Skeletal muscle tissue (tissue), 4 donors: ENCODE data around the gene EPHB1. TPM values are rescaled to one million over a fixed set of nuclear protein-coding genes. Genes with fewer than 3 reads are reported as not detected.

Source experiments
- H3K27ac ChIP-seq: one replicate; pipeline ENCODE4 v1.7.0; 2013; ENCODE audit warnings: mild to moderate bottlenecking, low read depth, low read length, inconsistent platforms
- H3K27me3 ChIP-seq, 3 donors: one replicate each; pipeline ENCODE4 v1.7.0; 2013; ENCODE audit warnings: low read length in 3 of 3; ENCODE audit not compliant: control insufficient read depth in 3 of 3, insufficient read depth in 3 of 3
- H3K36me3 ChIP-seq, 3 donors: one replicate each; pipeline ENCODE4 v1.7.0; 2013; ENCODE audit warnings: low read length in 3 of 3; ENCODE audit not compliant: control insufficient read depth in 3 of 3, insufficient read depth in 3 of 3
- H3K4me1 ChIP-seq, 3 donors: one replicate each; pipeline ENCODE4 v1.7.0; 2013; ENCODE audit warnings: low read length in 3 of 3, mild to moderate bottlenecking in 3 of 3; ENCODE audit not compliant: control insufficient read depth in 3 of 3, insufficient read depth in 3 of 3
- H3K4me3 ChIP-seq, 3 donors: one replicate each; pipeline ENCODE4 v1.7.0; 2013; ENCODE audit warnings: low read length in 3 of 3
- H3K9ac ChIP-seq, 3 donors: one replicate each; pipeline ENCODE4 v1.7.0; 2013; ENCODE audit warnings: low read length in 3 of 3, mild to moderate bottlenecking in 3 of 3, moderate library complexity in 2 of 3, low read depth in 1 of 3
- H3K9me3 ChIP-seq, 3 donors: one replicate each; pipeline ENCODE4 v1.7.0; 2013; ENCODE audit warnings: low read length in 3 of 3; ENCODE audit not compliant: control insufficient read depth in 3 of 3
- total RNA-seq: library from RNA; depleted of rRNA; stranded (reverse); fragments of >200 nt; gene quantifications from one replicate; pipeline ENCODE4 v1.2.3, GENCODE V29; 2014
- donor health status: Osteomylitis.

The EPHB1 gene
- total RNA-seq, 1 donor from 2014 or later, result 5.7 TPM

GRCh38 chr3:135141672-135142071, 346.6 kb downstream of the EPHB1 start:
- no peak overlapping the region for H3K9ac ChIP-seq
- no peaks in the 10 kb centered on the region for H3K36me3 ChIP-seq
- no peak overlapping the region for H3K4me3 ChIP-seq
- no peaks in the 10 kb centered on the region for H3K27me3 ChIP-seq
- no peak overlapping the region for H3K27ac ChIP-seq
- peaks cover 19 to 28% (median 24%) of the 10 kb centered on the region in 3 donors for H3K4me1 ChIP-seq
- no peaks in the 10 kb centered on the region for H3K9me3 ChIP-seq

- Histone ChIP-seq H3K9me3 (no peaks in the 10 kb centered on the region), H3K36me3 (no peaks in the 10 kb centered on the region), H3K9ac (no peak overlapping the region), H3K27ac (no peak overlapping the region), H3K4me1 (peaks cover 16 to 24% (median 16%) of the 10 kb centered on the region in 3 donors), H3K4me3 (no peak overlapping the region), H3K27me3 (no peaks in the 10 kb centered on the region)
These were observed 347.5 kb downstream of the EPHB1 start for GRCh38 chr3:135142530-135142929.

- Histone ChIP-seq H3K27me3 (no peaks in the 10 kb centered on the region), H3K27ac (no peak overlapping the region), H3K4me3 (no peak overlapping the region), H3K9ac (no peak overlapping the region), H3K4me1 (peaks cover 16 to 28% (median 19%) of the 10 kb centered on the region in 3 donors), H3K36me3 (no peaks in the 10 kb centered on the region), H3K9me3 (no peaks in the 10 kb centered on the region)
These were observed 348.4 kb downstream of the EPHB1 start for GRCh38 chr3:135143474-135143873.

GRCh38 chr3:135145581-135145980, 350.5 kb downstream of the EPHB1 start:
- Histone ChIP-seq H3K36me3 (no peaks in the 10 kb centered on the region), H3K9ac (no peak overlapping the region), H3K4me3 (no peak overlapping the region), H3K27ac (no peak overlapping the region), H3K27me3 (no peaks in the 10 kb centered on the region), H3K4me1 (peaks cover 10 to 24% (median 20%) of the 10 kb centered on the region in 3 donors), H3K9me3 (no peaks in the 10 kb centered on the region)

GRCh38 chr3:135147657-135148056, 352.6 kb downstream of the EPHB1 start:
- Histone ChIP-seq H3K9ac (no peak overlapping the region), H3K27ac (no peak overlapping the region), H3K27me3 (no peaks in the 10 kb centered on the region), H3K4me3 (no peak overlapping the region), H3K36me3 (no peaks in the 10 kb centered on the region), H3K9me3 (no peaks in the 10 kb centered on the region), H3K4me1 (peaks cover 0 to 12% (median 10%) of the 10 kb centered on the region in 3 donors)

GRCh38 chr3:135148398-135149020, 353.4 kb downstream of the EPHB1 start:
- H3K27ac ChIP-seq, result no peak overlapping the region
- no peaks in the 10 kb centered on the region for H3K9me3 ChIP-seq
- peaks cover 0 to 12% (median 10%) of the 10 kb centered on the region in 3 donors for H3K4me1 ChIP-seq
- no peaks in the 10 kb centered on the region for H3K36me3 ChIP-seq
- no peak overlapping the region for H3K9ac ChIP-seq
- no peak overlapping the region for H3K4me3 ChIP-seq
- no peaks in the 10 kb centered on the region for H3K27me3 ChIP-seq

- H3K9me3 ChIP-seq, result no peaks in the 10 kb centered on the region
- no peaks in the 10 kb centered on the region for H3K36me3 ChIP-seq
- no peak overlapping the region for H3K9ac ChIP-seq
- H3K4me1 ChIP-seq, result peaks cover 0 to 12% (median 10%) of the 10 kb centered on the region in 3 donors
- no peaks in the 10 kb centered on the region for H3K27me3 ChIP-seq
- no peak overlapping the region for H3K4me3 ChIP-seq
- H3K27ac ChIP-seq, result no peak overlapping the region
These were observed 354.9 kb downstream of the EPHB1 start for GRCh38 chr3:135149707-135150681.

GRCh38 chr3:135154186-135154585, 359.1 kb downstream of the EPHB1 start:
- Histone ChIP-seq H3K4me3 (no peak overlapping the region), H3K27ac (no peak overlapping the region), H3K4me1 (no peaks in the 10 kb centered on the region), H3K9me3 (no peaks in the 10 kb centered on the region), H3K36me3 (no peaks in the 10 kb centered on the region), H3K27me3 (no peaks in the 10 kb centered on the region), H3K9ac (no peak overlapping the region)

- H3K27me3 ChIP-seq, result no peaks in the 10 kb centered on the region
- no peaks in the 10 kb centered on the region for H3K36me3 ChIP-seq
- no peak overlapping the region for H3K9ac ChIP-seq
- no peaks in the 10 kb centered on the region for H3K4me1 ChIP-seq
- no peaks in the 10 kb centered on the region for H3K9me3 ChIP-seq
- no peak overlapping the region for H3K27ac ChIP-seq
- H3K4me3 ChIP-seq, result no peak overlapping the region
These were observed 360.2 kb downstream of the EPHB1 start for GRCh38 chr3:135155228-135155627.

GRCh38 chr3:135155791-135156190, 360.7 kb downstream of the EPHB1 start:
- no peak overlapping the region for H3K27ac ChIP-seq
- H3K36me3 ChIP-seq, result no peaks in the 10 kb centered on the region
- no peaks in the 10 kb centered on the region for H3K27me3 ChIP-seq
- H3K4me3 ChIP-seq, result no peak overlapping the region
- H3K4me1 ChIP-seq, result no peaks in the 10 kb centered on the region
- no peak overlapping the region for H3K9ac ChIP-seq
- H3K9me3 ChIP-seq, result no peaks in the 10 kb centered on the region
